Sigmoid colon (tissue), 7 donors: ENCODE measurements around the gene SLC8A1. TPM values are rescaled to one million over a fixed set of nuclear protein-coding genes. Genes with fewer than 3 reads are reported as not detected.

ENCODE experiments used
- DNase-seq: peaks from one replicate; pipeline ENCODE4 v3.0.0-alpha.2; 2019
- H3K27ac ChIP-seq, 4 donors: fragments of 200-600 bp; sonication (generic); one replicate each; pipeline ENCODE4 v1.5.1; 2016 to 2019; ENCODE audit warnings: mild to moderate bottlenecking in 1 of 4
- H3K27me3 ChIP-seq, 3 donors: fragments of 200-600 bp; sonication (generic); one replicate each; pipeline ENCODE4 v1.5.1; 2019; ENCODE audit warnings: mild to moderate bottlenecking in 1 of 3
- H3K36me3 ChIP-seq, 4 donors: fragments of 200-600 bp; sonication (generic); one replicate each; pipeline ENCODE4 v1.5.1; 2016 to 2019
- H3K4me1 ChIP-seq, 4 donors: fragments of 200-600 bp; sonication (generic); one replicate each; pipeline ENCODE4 v1.5.1; 2017 to 2019
- H3K4me3 ChIP-seq, 4 donors: fragments of 200-600 bp; sonication (generic); one replicate each; pipeline ENCODE4 v1.5.1; 2017 to 2019; ENCODE audit warnings: mild to moderate bottlenecking in 2 of 4, moderate library complexity in 1 of 4
- H3K9me3 ChIP-seq, 4 donors: fragments of 200-600 bp in 3 of 4; sonication (generic) in 3 of 4; one replicate each; pipeline versions ENCODE4 v1.5.1 to v1.6.1; 2013 to 2019
- CTCF ChIP-seq, 4 experiments: fragments of 450-650 bp in 3 of 4; fragments of 200-600 bp in 1 of 4; IDR thresholded peaks; one replicate each; pipeline ENCODE4 v1.5.1; 2016 to 2019; ENCODE audit warnings: antibody characterized with exemption in 4 of 4, mild to moderate bottlenecking in 3 of 4, moderate library complexity in 2 of 4
- EP300 ChIP-seq, 4 donors: sonication (generic); formaldehyde crosslinking; IDR thresholded peaks; one replicate each; pipeline ENCODE4 v1.6.1; 2017; ENCODE audit warnings: antibody characterized with exemption in 4 of 4
- POLR2A ChIP-seq, 2 donors: fragments of 450-650 bp; IDR thresholded peaks; one replicate each; pipeline ENCODE4 v1.6.1; 2016; ENCODE audit warnings: antibody characterized with exemption in 2 of 2, mild to moderate bottlenecking in 2 of 2, moderate library complexity in 2 of 2
- POLR2AphosphoS5 ChIP-seq, 4 donors: sonication (generic); formaldehyde crosslinking; IDR thresholded peaks; one replicate each; pipeline ENCODE4 v1.6.1; 2017; ENCODE audit warnings: antibody characterized with exemption in 4 of 4
- WGBS, 2 donors: extraction: QIAGEN DNeasy Blood & Tissue Kit; methylation state at CpG; one replicate each; pipeline ENCODE4 v1.1.7; 2013; 5-methylcytosine and 5-hydroxymethylcytosine counted together
- intact Hi-C: fragments of 100-400 bp; cut with DNase I; formaldehyde crosslinking; loops from one replicate; pipeline ENCODE4 v1.15.1; 2023
- polyA plus RNA-seq, 3 donors: library from polyadenylated mRNA; stranded (reverse); fragments of 200-250 nt; gene quantifications; one replicate each; pipeline ENCODE4 v1.2.3, GENCODE V29; 2013
- total RNA-seq, 4 donors: library from RNA; depleted of rRNA; stranded (reverse); fragments of >200 nt; gene quantifications; one replicate each; pipeline ENCODE4 v1.1.0, GENCODE V29; 2016
- donor health status: healthy with polysubstance abuse.
- donor health status: Bipolar disorder and iron deficiency.
- donor health status: healthy.

SLC8A1 gene
- total and polyA plus RNA-seq, 7 donors: 0.60 to 337 (median 229) TPM

DNA sequence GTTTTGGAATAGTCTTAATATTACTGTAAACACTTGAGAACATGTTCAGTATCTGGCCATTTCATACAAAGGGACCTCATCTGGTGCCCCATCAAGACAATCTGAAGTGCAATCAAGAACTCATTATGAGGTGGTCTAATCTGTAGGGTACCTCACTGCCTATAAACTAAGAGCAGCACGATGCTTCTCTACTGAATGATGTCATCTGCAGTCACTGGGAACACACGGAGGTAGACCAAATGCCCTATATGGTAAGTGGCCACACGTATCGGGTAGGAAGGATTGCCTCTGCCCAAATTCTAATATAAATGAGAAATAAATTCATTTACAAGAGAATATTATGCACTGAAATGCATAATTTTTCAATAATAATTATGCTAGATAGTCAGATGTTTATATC lies 90.4 kb downstream of the SLC8A1 start:
- DNase-seq: no peak
- TF ChIP-seq POLR2A (IDR thresholded peaks at IDR 0.05): no peak
- TF ChIP-seq EP300 (IDR thresholded peaks at IDR 0.05): no peak
- H3K36me3 ChIP-seq: no peaks in the 10 kb centered on the region
- H3K27me3 ChIP-seq: no peaks in the 10 kb centered on the region
- H3K27ac ChIP-seq: peak overlapping the region; percentile 70 to 84 (median 74)
- WGBS, 2 donors: 82 to 90% methylated on average over 4 of the region's 4 CpGs
- H3K4me1 ChIP-seq: peaks cover 0 to 65% (median 41%) of the 10 kb centered on the region in 4 donors
- H3K9me3 ChIP-seq: no peaks in the 10 kb centered on the region
- no peak overlapping the region for H3K4me3 ChIP-seq
- intact Hi-C loops: no loop called here

GRCh38 chr2:40360652-40361051 lies 91.2 kb downstream of the SLC8A1 start:
- WGBS, 2 donors: 54% methylated on average over 1 of the region's 1 CpG
- DNase-seq: no peak
- Histone ChIP-seq H3K27ac (peak overlapping the region; percentile 21 to 84 (median 72)), H3K4me1 (peaks cover 0 to 71% (median 45%) of the 10 kb centered on the region in 4 donors), H3K27me3 (no peaks in the 10 kb centered on the region), H3K36me3 (no peaks in the 10 kb centered on the region), H3K9me3 (no peaks in the 10 kb centered on the region), H3K4me3 (no peak overlapping the region)
- TF ChIP-seq POLR2AphosphoS5 (IDR thresholded peaks at IDR 0.05) (no peak), EP300 (IDR thresholded peaks at IDR 0.05) (no peak), CTCF (IDR thresholded peaks at IDR 0.05) (no peak), POLR2A (IDR thresholded peaks at IDR 0.05) (no peak)
- intact Hi-C loops: no loop called here

DNA sequence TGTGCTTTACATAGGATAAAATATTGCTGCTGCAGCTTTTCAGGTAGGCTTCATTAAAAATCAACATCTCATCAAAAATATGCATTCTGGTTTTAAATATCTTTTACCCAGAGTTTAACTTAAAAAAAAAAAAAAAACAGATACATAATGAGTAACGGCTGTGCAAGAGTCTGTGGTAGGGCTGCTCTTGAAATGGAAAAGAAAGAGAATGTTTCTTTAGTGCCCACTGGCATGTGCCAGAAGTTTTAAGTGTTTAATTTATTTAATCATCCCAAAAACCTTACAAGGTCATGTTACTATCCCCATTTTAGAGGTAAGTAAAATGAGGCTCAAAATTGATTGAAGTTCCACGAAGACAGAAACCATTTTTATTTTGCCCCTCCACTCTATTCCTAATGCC lies 92.1 kb downstream of the SLC8A1 start:
- Histone ChIP-seq H3K4me3 (no peak overlapping the region), H3K9me3 (no peaks in the 10 kb centered on the region), H3K36me3 (no peaks in the 10 kb centered on the region), H3K4me1 (peaks cover 0 to 71% (median 43%) of the 10 kb centered on the region in 4 donors), H3K27me3 (no peaks in the 10 kb centered on the region), H3K27ac (peak overlapping the region in 2 of 4 donors; percentile 75 to 84)
- intact Hi-C loops: no loop called here
- 82 to 90% methylated on average over 2 of the region's 2 CpGs for WGBS, 2 donors
- TF ChIP-seq CTCF (IDR thresholded peaks at IDR 0.05): no peak
- no peak for DNase-seq

DNA sequence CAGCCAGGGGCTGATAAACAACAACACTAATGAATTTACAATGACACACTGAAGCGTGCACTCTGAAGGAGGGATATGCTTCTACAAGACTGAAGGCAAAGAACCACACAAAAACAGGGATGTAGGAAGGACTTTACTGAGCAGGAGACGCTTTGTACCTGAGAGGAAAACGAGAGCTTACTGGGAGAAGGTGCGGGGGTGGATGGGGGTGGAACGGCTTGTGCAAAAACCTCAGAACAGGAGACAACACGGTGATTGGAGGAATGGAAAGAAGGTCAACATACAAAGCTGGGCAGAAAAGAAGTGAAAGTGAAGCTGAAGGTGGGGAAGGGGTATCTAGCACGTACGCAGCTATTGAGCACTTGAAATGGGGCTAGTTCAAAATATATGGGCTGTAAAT lies 93.1 kb downstream of the SLC8A1 start:
- DNase-seq: no peak
- Histone ChIP-seq H3K4me1 (peaks cover 0 to 80% (median 50%) of the 10 kb centered on the region in 4 donors), H3K9me3 (no peaks in the 10 kb centered on the region), H3K4me3 (no peak overlapping the region), H3K36me3 (no peaks in the 10 kb centered on the region), H3K27me3 (no peaks in the 10 kb centered on the region), H3K27ac (peak overlapping the region in 2 of 4 donors; percentile 60 to 70)
- TF ChIP-seq CTCF (IDR thresholded peaks at IDR 0.05) (no peak), POLR2AphosphoS5 (IDR thresholded peaks at IDR 0.05) (no peak), EP300 (IDR thresholded peaks at IDR 0.05) (no peak), POLR2A (IDR thresholded peaks at IDR 0.05) (no peak)
- intact Hi-C loops: no loop called here
- 68 to 76% methylated on average over 8 of the region's 8 CpGs for WGBS, 2 donors

- Histone ChIP-seq H3K4me3 (no peak overlapping the region), H3K27ac (peak overlapping the region in 2 of 4 donors; percentile 60 to 70), H3K9me3 (no peaks in the 10 kb centered on the region), H3K4me1 (peaks cover 0 to 82% (median 51%) of the 10 kb centered on the region in 4 donors), H3K27me3 (no peaks in the 10 kb centered on the region), H3K36me3 (no peaks in the 10 kb centered on the region)
- TF ChIP-seq POLR2AphosphoS5 (IDR thresholded peaks at IDR 0.05) (peak in 3 of 4 donors; percentile 8 to 56 (median 29)), CTCF (IDR thresholded peaks at IDR 0.05) (no peak)
- 83 to 84% methylated on average over 3 of the region's 3 CpGs for WGBS, 2 donors
- intact Hi-C loops: no loop called here
- DNase-seq: no peak
Measured at GRCh38 chr2:40357667-40358066, 94.2 kb downstream of the SLC8A1 start.
